Measurements from ENCODE around the gene TMPRSS11B.
"Not testable (repeated sequence)": the region's sequence is repeated elsewhere in the genome, so short reads cannot be mapped to it uniquely, and the experiment has no call there.

TMPRSS11B gene, protein sequence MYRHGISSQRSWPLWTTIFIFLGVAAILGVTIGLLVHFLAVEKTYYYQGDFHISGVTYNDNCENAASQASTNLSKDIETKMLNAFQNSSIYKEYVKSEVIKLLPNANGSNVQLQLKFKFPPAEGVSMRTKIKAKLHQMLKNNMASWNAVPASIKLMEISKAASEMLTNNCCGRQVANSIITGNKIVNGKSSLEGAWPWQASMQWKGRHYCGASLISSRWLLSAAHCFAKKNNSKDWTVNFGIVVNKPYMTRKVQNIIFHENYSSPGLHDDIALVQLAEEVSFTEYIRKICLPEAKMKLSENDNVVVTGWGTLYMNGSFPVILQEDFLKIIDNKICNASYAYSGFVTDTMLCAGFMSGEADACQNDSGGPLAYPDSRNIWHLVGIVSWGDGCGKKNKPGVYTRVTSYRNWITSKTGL

DNA sequence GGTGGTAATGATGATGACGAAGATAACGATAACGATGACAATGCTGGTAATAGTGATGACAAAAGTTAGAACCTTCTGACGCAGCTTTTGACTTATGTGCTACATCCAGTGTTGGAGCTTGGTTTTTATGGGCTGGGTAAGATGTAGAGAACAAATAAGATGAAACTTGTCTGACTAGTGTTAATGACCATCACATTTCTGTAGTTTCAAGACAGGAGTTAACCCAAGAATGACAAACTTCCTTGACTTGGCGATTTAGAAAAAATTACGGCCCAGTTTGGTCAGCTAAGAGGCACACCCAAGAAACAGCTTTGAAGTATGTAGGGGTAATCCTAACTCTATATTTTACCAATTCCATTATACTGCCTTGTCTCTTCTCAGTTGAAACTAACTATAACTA, at the start of gene TMPRSS11B:
Gene TMPRSS11B (minus strand): TSS at position 101 of the 400 bp plus-strand sequence. CDS start 136 bp downstream, outside the sequence.
- no peak for DNase-seq

GRCh38 chr4:68291256-68291655, 45.8 kb upstream of the TMPRSS11B start:
- DNase-seq = no peak

GRCh38 chr4:68288393-68288740, 42.9 kb upstream of the TMPRSS11B start:
- no peak for DNase-seq

GRCh38 chr4:68287704-68288392, 42.4 kb upstream of the TMPRSS11B start:
- no peak for DNase-seq

GRCh38 chr4:68283714-68284113, 38.2 kb upstream of the TMPRSS11B start:
- no peak for DNase-seq

DNA sequence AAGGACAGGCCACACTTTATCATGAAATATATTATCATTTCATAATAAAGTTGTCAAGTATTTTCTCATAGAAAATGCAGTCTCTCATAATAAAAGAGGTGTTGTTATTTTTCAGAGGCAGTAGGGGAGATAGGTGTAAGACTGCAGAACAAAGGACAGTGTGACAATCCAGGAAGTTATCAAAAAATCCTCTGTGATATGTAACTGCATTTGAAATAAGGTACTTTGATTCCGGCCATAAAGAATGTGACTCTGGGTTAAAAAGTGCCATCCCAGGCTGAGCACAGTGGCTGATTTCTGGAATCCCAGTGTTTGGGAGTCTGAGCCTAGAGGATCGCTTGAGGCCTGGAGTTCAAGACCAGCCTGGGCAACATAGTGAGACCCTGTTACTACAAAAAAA, 37.6 kb upstream of the TMPRSS11B start:
- no peak for DNase-seq

DNA sequence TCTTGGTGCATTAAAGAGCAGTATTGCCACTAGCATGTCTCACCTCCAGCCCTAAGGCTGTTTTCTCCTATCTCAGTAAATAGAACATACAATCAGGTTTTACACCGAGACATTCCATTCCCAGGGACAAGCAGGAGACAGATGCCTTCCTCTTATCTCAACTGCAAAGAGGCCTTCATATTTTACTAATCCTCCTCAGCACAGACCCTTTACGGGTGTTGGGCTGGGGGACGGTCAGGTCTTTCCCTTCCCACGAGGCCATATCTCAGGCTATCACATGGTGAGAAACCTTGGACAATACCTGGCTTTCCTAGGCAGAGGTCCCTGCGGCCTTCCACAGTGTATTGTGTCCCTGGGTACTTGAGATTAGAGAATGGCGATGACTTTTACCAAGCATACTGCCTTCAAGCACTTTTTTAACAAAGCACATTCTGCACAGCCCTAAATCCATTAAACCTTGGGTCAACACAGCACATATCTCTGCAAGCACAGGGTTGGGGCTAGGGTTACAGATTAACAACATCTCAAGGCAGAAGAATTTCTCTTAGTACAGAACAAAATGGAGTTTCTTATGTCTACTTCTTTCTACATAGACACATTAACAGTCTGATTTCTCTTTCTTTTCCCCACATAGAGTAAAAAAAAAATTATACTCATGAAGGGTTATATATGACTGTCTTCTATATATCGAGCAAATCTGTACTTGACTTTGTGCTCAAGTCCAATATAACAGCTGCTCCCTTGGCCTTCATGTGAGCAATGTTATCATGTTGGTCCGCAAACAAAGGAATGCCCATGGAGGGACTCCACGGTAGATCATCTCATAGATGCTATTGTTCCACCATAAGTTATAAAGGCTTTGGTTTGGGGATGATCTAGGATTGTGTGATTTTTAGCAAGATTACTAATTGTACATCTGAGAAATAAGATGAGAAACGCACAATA, 36.6 kb upstream of the TMPRSS11B start:
- DNase-seq = not testable (repeated sequence)

DNA sequence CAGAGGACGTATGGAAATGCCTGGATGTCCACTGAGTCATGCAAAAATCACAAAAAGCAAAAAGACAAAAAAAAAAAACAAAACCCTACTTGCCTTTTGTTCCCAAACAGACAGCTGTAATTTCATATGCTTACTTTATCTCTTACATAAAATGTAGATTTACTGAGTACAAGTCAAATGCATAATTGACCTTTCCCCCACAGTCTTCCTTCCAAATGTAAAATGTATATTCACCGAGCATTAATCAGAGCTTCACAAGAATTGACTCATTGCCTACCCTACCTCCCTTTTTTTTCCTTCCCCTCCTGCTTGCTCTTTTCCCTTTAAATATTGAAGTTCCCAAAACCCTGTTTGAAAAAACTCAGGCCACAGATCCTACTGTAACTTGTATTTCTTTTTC, 32.5 kb upstream of the TMPRSS11B start:
- no peak for DNase-seq

GRCh38 chr4:68277627-68278026, 32.1 kb upstream of the TMPRSS11B start:
- DNase-seq = no peak

DNA sequence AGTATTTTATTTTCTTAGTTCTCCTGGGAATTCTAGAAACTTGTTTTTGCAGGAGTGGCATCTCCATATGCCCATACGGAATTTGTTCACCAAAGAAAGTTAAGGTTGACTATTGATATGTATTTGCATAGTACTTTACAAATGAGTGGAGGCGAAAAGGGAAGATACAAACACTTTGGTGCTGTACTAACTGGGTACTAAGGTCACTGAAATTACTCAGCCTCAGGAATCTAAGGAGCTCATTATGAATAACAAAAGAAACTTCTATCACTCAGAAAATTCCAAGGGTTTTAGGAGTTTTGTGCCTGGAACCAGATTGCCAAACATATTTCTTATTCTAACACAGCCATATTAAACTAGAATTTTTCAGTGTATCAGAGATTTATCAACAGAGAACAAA, 27.4 kb upstream of the TMPRSS11B start:
- DNase-seq = no peak

DNA sequence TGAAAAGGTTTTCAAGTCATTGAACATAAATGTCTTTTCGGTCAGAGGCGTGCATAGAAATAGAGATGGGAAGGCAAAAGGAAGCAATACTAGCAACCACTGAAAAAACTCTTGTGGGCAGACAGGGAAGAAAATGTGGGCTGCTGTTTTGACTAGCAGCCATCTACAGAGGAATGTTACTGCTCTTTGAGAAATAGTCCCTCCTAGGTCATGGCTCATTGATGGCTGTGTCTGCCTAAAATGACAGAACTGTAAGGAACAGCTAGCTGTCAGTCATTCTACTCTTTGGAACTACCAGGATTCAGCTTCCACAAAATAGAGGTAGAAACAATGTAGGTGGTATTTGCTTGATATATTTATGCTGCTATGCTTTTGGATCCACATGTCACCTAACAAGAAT, 26.9 kb upstream of the TMPRSS11B start:
- DNase-seq = no peak

DNA sequence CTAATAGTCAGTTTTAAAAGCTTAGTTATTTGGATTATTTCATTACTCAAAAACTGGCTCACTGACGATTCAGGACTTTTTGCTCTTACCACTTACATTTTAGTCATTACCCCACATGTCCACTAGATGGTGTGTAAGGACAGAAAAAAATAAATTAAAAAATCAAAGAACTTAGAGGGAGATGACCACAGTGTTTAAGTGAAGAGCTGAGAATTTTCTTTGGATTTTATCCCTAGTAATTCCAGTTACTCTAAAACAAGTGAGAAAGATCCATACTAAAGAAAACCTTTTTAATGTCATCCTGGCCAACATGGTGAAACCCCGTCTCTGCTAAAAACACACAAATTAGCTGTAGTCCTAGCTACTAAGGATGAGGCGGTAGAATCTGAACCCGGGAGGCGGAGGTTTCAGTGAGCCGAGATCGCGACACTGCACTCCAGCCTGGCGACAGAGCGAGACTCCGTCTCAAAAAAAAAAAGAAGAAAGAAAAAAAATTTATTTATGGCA, 26.4 kb upstream of the TMPRSS11B start:
- peak; percentile 3 for DNase-seq

DNA sequence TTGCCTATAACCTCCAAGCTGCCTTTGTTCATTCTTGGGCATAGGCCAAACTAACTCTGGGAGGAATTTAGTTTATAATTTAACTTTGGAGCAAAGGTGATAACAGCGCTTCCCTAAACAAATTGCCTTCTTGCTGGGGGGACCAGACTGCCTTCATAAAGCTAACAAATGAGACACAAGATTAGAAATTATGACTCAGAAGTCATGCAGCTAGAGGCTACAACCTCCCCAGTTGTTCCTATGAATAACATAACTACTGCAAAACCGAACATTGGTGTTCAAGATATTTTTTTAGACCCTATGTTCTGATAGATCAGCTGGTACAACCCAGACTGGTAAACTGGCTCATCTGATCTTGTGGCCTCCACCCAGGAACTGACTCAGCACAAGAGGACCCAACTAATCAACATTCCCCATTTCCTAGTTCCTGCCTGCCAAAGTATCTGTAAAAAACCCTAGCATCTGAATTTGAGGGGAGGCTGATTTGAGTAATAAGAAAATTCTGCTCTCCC, 22.0 kb upstream of the TMPRSS11B start:
- no peak for DNase-seq

GRCh38 chr4:68264875-68265565, 19.5 kb upstream of the TMPRSS11B start:
- no peak for DNase-seq

- no peak for DNase-seq
Observed at GRCh38 chr4:68259191-68259590, 13.7 kb upstream of the TMPRSS11B start.

DNA sequence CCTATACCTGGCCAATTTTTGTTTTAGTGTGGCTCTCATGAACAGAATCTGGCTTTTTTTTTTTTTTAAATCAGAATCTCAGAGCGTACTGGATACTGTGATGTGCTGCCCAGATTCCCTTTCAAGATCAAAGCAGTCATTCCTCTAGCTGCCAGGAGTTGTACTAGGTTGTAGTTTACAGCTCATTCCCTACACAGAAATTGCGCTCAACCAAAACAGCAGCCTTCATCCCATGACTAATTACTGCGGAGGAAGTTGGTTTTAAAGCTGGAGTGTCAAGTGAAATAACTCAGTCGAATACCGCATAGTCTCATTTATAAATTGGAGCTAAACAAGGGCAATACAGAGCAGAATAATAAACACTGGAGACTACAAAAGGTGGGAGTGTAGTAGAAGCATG, 12.2 kb upstream of the TMPRSS11B start:
- DNase-seq = no peak

- no peak for DNase-seq
Observed at GRCh38 chr4:68256284-68256683, 10.8 kb upstream of the TMPRSS11B start.

- DNase-seq = no peak
Observed at GRCh38 chr4:68250151-68250930, 4.8 kb upstream of the TMPRSS11B start.

DNA sequence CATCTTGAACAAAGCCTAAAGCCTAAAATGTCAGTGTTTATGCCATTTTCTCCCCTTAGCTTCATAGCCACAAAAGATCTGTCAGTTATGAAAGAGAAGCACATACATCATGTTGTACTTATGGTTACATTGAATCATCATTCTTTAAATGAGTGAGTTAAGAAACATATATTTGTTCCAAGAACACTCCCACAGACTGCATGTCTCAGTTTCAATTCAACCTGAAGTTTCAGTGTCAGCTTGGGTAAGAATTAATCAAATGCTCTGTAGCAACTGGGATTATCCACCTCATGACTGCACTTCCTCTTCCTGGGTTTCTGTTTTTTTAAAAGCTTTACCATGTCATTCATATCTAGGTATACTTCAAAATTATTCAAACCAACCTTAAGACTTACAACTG, 3.9 kb upstream of the TMPRSS11B start:
- DNase-seq = no peak

DNA sequence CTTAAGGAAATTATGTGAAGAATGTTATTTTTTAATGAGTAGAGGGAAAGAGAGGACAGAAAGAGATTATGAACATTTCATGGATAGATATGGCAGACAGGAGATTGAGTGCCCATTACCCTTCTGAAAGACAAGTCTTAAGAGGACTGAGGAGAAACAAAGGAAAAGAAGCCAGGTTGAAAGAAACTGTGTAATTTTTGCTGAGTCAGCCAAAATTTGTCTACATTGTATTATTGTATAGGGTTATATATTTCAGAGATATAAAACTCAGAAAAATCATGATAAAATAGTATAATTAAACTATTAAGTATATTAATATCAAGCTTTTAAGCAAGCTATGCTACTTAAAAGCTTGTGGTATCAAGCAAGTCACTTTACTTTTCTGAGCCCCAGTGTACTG, 4.9 kb downstream of the TMPRSS11B start:
- DNase-seq = no peak

DNA sequence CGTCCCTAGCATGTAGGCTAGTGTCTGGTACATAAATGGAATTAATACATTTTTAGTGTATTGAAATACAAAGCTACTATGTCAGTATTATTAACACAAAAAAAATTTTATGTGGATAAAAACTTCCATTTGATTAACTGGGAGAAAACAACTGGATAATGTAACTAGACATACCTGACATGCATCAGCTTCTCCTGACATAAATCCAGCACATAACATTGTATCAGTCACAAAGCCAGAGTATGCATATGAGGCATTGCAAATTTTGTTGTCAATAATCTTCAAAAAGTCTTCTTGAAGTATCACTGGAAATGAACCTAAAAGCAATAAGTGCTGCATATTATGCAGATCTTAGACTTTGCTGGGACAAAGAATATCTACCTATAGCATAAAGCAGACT, 16.9 kb downstream of the TMPRSS11B start:
- no peak for DNase-seq

Data from NCI-H774 (cell line).